Globus pallidus (tissue), 1 donor: ENCODE data around the gene HLF.

Experiments used
- DNase-seq: peaks from one replicate; pipeline ENCODE4 v3.0.0-alpha.2; 2015; ENCODE audit warnings: low spot score

The HLF gene

DNA sequence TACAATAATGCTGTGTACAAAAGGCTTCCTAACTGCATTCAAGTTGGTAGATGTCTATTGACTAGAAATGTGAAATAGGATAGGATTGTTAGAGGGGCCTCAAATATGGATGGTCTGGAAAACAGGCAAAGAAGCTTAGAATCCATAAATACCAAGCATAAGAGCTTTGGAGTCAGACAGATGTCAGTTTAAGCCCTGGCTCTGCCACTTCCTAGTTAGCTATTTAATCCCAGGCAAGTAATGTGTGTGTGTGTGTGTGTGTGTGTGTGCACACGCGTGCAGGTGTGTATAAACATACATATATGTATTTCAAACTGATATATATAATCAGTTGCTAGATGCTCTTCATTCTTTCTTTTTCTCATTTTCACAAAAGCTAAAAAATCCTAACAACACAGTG lies 90.2 kb downstream of the HLF start:
- no peak for DNase-seq

DNA sequence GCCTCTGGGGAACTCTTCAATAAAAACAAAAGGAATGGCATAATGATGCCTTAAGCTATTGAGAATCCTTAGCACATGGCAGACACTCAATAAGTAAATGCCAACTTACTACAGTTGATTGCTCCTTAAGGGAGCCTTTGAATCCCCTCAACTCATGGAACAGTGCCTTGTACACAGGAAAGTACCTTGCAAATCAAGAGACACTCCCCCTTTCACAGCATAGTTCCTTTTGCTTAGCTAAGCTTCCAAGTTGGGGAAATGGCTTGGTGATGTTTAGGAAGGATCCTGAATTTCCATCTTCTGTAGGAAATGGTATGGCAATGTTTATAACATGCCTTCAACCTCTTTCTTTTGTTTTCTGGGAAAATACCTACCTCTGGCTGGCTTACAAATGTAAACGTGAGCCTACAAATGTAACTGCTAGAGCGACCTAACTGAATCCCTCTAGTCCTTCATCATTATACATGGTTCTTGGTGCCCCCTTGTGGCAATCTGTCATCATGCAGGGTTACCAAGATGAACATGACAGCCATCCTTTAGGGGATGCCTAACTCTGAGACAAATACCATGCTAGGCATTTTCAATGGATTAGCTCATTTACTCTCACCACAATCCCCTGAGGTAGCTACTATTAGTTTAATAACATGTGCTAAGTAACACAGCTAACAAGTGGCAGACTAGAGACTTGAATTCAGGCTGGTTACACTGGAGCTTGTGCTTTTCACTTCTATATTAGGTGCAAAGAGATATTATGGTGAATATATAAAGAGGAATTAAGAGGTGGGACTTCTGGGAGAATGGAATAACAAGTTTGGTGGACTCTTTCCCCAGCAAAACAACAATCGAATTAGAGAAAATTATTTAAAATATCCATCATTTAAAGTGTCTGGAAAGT lies 91.9 kb downstream of the HLF start:
- peak; percentile 72 for DNase-seq

DNA sequence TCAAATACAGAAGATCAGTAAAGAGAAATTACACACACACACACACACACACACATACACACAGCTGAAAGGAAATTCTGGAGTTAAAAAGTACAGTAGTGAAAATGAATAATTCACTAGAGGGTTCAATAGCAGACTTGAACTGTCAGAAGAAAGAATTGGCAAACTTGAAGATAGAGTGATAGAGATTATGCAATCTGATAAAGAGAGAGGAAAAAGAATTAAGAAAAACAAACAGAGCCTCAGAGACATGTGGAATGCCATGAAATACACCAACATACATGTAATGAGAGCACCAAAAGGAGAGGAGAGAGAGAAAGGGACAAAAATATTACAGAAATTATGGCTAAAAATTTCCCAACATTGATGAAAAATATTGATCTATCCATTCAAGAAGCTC lies 96.2 kb downstream of the HLF start:
- no peak for DNase-seq

DNA sequence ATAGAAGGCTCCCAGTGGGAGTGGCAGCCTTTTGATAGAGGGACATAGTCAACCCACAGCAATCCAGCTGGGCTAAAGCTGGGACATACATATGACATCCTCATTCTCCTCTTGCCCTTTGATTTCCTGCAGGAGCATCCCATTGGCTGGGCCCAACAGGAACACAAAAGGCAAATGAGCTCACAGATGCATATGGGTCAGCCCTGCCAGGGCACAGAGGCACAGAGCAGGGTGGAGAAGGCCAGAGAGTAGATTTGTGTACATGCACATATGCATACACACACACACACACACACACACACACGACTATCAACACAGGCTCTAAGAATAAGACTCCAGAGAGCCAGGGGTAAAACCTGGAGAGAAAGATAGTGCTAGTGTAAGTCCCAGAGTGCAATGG lies 98.3 kb downstream of the HLF start:
- no peak for DNase-seq

DNA sequence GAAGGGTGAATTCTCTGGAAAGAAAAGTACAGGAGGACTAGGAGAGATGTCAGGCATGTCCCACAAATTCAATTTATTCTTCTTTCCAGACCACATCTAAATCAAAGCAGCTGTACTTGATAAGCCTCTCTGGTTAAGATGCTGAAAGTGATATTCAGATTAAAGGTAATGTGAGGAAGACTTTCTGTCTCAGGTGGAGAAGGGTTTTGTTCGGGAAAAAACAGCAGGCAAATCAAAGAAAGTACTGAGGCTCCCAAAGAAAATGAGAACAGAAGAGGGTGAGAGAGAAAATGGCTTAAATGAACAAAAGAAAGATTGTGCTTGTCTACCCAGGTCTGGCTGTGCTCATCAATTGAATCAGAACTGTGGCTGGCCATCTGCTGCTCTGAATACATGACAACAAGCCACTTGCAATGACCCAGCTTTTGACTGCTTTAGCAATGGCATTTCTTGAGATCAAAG lies 101.3 kb downstream of the HLF start:
- peak; percentile 67 for DNase-seq

DNA sequence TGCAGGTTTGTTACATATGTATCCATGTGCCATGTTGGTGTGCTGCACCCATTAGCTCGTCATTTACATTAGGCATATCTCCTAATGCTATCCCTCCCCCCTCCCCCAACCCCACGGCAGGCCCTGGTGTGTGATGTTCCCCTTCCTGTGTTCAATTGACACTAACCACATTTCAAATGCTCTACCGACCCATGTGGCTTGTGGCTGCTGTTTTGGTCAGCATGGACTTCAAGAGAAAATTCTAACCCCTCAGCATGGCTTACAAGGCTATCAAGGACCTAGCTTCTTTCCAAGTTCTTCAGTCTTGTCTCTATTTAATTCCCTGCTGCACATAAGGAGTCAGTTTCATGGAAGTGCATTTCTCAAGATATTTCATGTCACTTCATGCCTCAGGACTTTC lies 103.9 kb downstream of the HLF start:
- no peak for DNase-seq
